Right forelimb (tissue), 1 donor: Measurements from ENCODE around the gene FMN1.
A peak's percentile ranks its signal among the peaks of the same experiment; 100 is the strongest.

Experiments used
- DNase-seq: peaks from one replicate; pipeline ENCODE4 v3.0.0-alpha.2; 2018

FMN1 gene, protein sequence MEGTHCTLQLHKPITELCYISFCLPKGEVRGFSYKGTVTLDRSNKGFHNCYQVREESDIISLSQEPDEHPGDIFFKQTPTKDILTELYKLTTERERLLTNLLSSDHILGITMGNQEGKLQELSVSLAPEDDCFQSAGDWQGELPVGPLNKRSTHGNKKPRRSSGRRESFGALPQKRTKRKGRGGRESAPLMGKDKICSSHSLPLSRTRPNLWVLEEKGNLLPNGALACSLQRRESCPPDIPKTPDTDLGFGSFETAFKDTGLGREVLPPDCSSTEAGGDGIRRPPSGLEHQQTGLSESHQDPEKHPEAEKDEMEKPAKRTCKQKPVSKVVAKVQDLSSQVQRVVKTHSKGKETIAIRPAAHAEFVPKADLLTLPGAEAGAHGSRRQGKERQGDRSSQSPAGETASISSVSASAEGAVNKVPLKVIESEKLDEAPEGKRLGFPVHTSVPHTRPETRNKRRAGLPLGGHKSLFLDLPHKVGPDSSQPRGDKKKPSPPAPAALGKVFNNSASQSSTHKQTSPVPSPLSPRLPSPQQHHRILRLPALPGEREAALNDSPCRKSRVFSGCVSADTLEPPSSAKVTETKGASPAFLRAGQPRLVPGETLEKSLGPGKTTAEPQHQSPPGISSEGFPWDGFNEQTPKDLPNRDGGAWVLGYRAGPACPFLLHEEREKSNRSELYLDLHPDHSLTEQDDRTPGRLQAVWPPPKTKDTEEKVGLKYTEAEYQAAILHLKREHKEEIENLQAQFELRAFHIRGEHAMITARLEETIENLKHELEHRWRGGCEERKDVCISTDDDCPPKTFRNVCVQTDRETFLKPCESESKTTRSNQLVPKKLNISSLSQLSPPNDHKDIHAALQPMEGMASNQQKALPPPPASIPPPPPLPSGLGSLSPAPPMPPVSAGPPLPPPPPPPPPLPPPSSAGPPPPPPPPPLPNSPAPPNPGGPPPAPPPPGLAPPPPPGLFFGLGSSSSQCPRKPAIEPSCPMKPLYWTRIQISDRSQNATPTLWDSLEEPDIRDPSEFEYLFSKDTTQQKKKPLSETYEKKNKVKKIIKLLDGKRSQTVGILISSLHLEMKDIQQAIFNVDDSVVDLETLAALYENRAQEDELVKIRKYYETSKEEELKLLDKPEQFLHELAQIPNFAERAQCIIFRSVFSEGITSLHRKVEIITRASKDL (N-terminal part only)

DNA sequence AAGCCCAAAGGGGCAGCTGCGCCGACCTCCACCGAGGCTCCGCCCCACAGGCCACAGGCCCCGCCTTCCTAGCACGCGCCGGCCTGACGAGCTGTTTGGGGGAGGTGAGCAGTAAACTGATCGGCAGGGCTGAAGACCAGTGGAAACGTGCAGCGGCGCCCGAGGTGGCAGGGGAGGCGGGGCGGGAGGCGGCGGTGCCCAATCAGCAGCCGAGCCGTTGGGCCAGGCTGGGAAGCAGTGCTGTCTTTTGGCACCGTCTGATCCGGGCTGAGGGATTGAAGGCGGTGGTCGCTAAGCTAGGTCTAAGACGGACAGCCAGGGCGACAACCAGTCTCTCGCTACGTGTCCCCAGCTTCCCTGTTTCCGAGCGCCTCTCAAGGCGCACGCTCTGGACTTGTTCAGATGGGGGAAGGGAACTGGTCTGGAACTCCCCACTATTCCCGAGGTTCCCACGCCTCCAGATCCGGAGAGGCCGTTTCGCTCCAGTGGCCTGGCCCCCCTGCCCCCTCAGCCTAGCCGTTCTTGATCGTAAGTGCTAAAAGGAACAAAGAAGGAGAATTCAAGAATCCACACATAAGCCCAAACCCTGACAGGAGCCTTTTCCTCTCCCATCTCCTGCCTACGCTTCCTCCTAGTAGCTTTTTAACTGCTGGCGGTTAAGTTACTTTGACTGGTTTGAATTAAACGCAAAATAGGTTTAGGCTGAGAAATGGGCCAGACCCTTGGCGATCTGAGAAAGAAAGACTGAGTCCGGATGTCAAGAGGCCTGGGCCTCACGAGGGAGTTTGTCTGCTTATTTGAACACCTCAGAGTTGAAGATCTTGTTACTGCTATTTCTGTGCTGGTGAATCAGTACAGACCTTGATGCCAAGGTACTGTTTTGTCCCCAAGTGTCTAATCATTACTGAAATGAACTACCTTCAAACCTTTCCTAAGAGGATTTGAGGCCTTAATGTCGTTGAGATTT lies at the start of gene FMN1:
Gene FMN1, minus strand, starts transcription at position 11 of the 967 bp plus-strand sequence. CDS start 39,800 bp downstream, outside the sequence.
- DNase-seq = peak; percentile 93

DNA sequence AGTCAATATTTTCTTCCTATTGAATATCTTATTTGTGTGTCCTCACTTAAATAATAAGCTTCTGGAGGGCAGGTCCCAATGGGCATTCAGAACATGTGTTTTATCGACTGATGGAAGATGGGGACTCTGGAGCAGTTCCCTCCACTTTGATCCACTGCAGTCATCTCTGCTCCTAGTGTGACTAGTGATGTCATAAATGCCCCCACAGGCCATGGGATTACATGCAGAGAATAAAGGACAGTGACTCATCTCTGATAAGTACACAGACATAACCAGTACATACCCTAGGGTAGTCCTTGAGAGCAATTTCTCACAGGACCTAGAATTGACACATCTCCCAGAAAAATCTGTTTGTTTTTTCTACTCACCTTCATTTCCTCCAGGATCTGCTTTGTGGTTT lies 49.4 kb upstream of the FMN1 start:
- no peak for DNase-seq

DNA sequence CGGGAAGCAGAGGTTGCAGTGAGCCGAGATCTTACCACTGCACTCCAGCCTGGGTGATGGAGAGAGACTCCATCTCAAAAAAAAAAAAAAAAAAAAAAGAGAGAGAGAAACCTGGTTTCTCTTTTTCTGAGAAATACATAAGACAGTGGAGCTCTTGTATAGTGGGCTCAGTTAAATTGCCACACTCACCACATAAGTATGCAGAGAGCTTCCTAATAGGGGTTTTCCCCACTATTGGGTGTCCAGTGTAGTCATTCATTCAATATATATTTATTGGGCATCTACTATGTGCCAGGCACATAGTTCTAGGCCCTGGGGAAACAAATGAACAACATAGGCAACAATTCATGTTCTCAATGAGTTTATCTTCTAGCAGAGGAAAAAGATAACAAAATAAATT lies 48.9 kb upstream of the FMN1 start:
- DNase-seq = no peak

DNA sequence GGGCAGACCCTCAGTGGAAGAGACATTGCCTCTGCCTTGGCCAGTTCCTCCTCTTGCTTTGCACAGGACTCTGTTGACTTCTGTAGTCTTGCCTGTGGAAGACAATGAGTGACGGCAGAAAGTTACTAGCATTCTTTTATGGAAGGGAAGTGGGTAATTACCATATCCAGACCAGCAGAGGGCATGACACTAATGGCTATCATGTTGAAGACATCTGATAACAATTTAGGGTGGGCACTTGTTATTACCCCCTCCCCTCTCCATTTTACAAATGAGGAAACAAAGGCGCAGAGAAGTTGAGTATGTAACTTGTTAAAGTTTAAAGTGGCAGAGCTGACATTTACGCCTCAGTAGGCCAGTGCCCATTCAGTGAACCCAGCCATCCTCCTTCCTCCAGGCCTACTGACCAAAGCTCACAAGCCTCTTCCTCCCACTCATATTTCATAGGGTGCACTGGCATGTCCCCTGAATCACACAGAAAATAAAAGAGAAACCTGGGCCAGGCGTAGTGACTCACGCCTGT lies 48.2 kb upstream of the FMN1 start:
- DNase-seq = no peak

DNA sequence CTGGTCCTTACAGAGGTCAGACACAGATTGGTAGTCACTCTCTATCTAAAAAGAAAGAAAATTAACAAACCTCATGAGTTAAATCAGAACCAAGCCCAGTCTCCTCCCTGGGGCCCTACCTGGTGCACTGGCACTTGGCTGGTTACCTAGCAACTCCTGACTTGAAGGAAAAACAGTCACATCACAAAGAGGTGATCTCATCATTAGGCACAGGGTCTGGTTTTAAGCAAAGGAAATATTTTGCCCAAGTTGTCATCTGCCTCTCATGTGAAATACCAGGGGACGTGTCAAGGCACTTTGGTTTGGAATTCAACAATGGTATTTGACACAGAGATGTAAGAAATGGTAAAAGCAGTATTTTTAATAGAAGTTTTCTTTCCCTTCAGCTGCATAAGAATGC lies 47.7 kb upstream of the FMN1 start:
- no peak for DNase-seq

DNA sequence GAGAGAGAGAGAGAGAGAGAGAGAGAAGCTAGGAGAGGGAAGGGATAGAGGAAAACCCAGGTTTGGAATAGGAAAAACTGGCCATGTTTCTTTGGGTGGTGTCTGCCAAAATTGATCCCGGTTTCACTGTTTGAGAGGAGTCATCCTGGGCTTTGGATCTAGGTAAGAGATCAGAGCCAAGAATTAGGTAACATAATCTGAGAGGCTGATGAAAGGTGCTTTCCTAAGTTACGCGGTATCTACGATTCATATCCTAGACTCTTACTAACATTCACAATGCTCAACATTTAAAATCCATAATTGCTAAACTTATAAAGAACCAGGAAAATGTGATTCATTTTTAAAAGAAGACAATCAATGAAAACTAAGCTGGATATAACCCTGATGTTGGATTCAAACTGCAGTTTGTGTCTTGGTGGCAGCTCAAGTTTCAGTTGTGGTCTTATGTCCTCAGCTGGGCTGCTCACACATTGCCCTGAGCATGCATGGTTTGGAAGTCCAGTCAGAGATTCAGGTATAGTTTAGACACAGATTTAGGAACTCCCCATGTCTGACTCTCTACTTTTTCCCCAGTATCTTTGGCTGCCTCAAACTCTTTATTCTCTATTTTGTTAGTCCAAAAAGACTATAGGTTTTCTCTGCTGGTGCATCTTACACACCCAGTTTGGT lies 42.5 kb upstream of the FMN1 start:
- no peak for DNase-seq

DNA sequence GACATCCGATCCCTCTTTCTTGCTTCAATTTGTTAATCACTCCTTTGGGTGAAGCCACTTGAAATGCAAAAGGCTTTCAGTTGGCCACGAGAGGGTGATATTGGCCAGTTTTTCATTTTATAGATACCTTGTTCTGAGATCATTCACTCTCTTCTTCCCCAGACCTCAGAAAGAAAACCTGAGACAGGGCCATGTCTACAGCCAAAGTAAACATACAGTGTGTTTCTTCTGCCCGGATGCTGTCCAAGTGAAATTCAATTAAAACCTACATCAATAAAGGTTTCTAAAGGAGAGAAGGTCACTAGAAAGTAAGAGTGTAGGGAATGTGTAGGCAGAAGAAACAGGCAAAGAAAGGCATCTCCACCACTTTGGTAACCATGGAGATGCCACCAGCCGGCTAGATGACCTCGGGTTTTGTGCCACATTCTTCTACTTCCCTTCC lies 39.5 kb upstream of the FMN1 start:
- DNase-seq = no peak

DNA sequence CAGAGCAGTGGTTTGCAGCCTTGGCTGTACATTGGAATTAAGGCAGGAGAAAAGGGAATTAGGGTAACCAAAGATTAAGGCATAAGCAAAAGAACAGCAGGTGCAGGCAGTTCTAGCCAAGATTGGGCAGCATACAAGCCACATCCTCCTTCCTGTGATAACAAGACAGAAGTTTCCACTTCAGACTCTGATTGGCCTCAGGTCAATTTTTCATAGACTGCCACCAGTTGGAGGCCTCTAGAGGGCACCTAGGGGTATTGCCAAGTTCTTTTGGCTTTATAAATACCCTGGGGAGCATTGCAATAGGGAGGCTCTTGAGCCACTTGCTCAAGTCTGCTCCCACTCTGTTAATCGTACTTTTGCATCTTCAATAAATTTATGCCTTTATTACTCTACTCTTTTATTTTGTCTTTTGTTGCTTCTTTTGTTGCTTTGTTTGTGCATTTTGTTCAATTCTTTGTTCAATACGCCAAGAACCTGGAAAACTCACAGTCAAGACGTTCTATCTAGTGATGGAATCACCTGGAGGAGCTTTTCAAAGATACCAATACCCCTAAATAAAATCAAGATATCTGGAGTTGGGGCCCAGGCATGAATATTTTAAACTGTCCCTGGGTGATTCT lies 32.2 kb upstream of the FMN1 start:
- no peak for DNase-seq

DNA sequence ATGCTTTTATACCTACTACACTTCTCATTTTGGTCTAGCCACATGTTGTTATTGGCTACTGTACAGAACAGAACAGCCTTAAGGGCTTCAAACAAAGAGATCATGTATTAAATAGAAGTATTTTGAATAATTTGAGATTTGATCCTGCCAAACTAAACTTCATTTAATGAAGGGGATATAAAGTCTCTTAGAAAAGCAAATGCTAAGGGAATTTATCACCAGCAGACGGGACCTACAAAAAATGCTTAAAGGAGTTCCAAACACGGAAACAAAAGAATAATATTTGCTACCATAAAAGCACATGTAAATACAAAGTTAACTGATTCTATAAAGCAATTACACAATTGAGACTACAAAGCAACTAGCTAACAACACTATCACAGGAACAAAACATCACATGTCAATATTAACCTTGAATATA lies 23.6 kb upstream of the FMN1 start:
- DNase-seq = no peak

DNA sequence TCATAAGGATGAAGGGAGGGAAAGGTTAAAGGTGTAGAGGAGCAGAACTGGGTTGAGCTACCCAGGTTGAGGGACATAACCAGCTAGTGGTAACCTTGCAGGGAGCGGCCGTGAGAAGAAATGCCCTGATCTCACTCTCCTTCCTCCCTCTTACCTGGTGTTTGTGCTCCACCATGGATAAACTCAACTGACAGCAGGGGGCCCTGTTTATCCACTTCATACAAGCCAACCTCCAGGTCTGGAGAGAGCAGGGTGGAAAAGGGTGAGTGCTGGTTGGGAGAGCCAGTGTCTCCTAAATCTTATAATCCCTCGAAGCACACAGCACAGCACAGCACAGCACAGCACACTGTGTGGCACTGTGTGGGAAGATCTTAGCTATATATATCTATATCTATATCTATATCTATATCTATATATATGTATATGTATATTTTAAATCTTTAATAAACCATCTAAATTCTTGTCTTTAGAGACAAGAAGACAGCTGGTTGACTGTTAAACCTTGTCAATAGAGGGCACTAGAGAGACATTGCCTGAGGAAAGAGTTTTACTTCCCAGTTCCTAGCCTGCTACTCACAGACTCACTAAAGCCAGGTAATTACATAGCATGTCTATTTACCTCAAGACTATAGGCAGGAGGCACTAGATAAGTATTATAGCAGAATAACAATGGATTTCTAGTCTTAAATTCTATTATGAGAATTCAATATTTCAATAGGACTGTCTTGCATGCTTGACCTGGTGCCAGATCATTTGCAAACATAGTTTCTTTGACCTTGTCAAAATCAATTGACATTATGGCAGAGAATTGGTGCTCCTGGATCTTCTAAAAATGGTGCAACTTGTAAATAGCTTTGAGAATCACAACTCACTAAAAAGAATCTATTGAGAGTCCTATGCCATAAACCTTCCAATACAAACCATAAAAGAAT lies 21.7 kb upstream of the FMN1 start:
- no peak for DNase-seq

DNA sequence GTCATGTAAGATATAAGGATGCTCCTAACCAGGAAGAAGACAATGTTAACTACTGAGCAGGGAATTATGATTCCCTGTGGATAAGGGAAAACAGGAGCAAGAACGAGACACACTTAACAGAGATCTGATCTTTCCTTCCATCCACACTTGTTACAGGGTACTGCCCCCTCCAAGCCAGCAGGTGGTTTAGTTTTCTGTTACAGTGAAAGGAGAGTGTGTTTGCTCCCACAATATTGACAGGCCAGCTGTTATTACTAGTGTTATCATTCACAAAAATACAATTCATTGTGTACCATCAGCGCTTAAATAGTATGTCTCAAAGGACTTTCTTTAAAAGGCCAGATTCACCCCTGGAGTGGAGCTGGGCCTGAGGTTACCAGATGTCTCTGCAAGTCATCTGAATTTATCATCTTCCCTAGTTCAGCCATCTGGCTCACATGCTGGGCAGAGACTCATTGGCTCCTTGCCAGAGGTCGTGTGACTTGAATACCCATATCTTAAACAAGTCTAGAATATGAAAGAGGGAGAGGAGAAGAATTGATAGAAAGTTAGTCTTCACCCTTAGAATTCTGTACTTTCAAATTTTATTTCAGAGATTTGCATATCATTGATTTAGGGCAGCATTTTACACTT lies 16.8 kb upstream of the FMN1 start:
- DNase-seq = no peak

DNA sequence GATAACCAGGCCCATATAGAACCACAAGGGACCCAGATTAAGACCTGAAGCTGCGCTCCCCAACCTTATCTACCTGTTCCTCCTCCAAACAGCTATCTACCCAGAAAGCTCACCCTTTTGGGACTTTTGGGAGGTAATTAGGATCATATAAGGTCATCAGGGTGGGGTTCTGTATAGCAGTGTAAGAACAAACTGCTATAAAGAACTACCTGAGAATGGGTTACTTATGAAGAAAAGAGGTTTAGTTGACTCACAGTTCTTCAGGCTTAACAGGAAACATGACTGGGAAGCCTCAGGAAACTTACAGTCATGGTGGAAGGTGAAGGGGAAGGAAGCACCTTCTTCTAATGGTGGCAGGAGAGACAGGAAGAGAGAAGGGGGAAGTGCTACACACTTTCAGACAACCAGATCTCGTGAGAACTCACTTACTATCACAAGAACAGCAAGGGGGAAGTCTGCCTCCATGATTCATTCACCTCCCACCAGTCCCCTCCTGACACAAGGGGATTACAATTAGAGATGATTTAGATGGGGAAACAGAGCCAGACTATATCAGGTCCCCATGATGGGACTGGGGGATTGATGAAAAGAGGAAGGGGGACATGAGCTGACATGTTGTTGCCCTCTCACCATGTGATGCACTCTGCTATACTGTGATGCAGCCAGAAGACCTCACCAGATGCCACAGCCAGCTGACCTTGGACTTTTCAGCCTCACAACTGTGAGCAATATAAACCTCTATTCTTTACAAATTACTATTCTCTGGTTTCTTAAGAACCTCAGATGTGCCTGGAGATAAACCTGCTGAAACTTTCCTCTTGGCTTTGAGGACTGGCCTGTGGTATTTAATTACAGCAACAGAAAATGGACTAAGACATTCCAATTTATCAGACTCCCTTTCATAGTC lies 15.3 kb upstream of the FMN1 start:
- no peak for DNase-seq

DNA sequence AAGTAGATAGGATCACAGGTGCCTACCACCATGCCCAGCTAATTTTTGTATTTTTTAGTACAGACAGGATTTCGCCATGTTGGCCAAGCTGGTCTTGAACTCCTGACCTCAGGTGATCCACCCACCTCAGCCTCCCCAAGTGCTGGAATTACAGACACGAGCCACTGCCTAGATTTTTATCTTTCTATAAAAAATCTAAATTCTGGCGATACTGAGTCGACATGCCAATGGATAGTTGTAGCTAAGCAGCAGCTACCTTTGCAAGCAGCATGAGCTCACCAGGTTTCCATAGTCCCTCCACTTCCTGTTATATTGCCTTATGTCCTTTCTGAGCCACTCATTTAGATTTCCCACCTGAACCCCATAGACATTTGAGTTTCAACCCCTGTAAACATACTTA lies 13.1 kb upstream of the FMN1 start:
- no peak for DNase-seq

DNA sequence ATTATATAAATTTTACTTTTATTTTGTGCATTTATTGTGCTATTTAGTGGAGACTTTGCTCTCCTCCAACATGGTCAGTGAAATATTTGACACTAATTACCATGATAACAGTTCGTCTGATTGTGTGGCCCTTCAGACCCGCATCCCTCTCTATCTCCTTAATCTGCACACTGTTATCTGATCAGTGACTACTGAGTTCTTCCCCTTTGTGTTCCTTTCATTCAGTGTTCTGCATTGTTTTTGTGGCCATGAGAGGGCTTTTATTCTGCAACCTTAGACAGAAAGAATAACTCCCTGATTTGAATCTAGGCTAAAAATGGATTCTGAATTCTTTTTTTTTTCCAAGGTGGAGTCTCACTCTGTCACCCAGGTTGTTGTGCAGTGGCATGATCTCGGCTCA lies 11.9 kb upstream of the FMN1 start:
- DNase-seq = no peak

DNA sequence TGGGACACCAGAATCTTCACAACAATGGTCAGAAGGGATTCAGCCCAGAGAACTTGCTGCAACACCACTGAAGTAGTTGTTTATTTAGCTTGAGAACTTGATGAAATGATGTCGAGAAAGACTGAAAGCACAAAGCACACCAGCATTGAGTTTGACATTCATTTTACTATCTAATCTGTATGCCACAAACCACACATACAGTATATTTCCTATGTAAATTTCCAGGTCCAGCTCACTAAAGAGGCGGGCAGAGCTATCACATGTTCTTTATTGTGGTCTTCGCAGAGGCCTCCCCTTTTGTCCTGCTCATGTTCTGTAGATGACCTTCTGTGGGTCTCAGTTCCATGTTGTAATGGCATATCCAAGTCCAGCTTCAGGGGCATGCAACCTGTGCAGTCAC lies 10.4 kb upstream of the FMN1 start:
- no peak for DNase-seq

DNA sequence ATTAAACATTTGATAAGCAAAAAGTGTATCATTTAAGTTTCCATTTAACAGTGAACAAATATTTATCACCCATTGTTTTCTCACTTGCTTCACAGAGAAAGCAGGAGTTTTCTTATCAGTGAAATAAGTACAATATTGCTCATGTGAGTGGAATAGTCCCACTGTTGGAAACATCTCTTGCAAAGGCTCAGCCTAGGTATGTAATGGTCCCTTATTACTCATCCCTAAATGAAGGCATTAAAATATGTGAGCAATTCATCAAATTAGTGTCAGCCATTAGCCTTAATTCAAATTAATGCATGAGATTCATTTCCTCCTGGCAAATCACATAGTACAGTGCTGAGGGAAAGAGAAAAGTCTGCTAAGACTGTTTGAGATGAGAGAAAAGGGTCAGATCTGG lies 9.6 kb upstream of the FMN1 start:
- no peak for DNase-seq

DNA sequence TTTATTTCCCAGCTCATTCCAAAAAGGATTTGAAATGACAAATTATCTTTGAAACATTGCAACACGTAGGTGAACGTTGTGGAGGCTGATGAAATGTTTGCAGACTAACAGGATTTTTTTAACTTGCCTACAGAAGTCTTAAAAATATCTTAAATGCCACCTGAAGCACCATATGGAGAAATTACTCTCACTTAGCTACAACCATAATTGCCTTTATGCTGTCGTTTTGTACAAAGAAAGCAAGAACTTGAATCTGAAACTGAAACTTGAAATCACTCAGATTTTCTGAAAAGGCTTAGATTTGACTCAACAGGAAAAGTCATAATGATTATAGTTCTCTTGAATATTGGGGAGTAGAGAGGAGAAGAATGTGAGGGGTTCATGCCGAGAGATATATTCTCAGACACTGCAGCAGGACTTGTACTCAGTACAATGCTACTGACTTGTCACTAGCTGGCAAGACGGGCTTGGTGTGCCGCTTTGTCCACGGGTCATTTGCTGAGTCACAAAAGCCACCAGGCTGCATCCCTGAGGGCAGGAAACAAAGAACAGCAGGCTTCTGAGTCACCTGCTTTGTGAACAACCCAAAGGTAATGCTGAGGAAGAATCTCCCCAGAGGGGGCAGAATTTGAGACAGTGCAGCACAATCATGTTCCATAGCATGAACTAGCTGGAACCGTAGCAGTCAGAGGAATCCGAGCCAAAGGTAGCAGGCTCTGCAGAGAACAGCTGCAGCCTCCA lies 7.1 kb upstream of the FMN1 start:
- DNase-seq = no peak
